GM10266 (cell line): Measurements from ENCODE around the gene LRRC49.
"Not testable (repeated sequence)": the region's sequence is repeated elsewhere in the genome, so short reads cannot be mapped to it uniquely, and the experiment has no call there.

ENCODE experiments used
- DNase-seq: peaks from one replicate; pipeline ENCODE4 v3.0.0; 2012; ENCODE audit errors: extremely low spot score
- TF ChIP-seq, protein P1 (sequence below): IDR thresholded peaks from 2 replicates; pipeline ENCODE4 v1.5.1; 2012; ENCODE audit warnings: mild to moderate bottlenecking, low read depth; ENCODE audit not compliant: control insufficient read depth, insufficient read depth; ENCODE audit errors: missing control alignments

LRRC49 gene

DNA sequence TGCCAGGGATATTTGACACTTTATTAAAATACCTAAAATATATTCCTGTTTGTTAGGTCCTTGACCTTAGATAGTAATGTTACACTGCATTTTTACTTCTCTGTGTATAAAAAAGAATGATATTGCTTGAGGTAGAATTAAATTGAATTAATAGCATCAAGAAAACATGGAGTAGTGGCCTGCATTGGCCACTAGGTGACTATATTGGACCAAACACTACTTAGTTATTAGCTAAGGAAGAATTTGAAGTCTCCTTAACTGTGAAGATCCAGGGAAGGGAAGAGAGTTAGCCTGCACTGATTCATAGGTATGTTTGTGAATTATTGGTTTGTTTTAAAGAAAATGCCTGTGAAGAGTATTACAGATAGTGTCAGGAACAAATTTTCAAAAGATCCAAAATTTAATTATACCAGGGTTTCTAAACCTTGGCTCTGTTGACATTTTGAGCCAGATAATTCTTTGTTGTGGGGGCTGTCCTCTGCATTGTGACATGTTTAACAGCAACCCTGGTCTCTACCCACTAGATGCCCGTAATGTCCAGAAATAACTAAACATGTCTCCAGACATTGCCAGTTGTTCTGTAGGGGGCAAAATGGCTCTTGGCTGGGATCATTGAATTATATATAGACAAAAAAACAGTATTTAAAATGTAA lies 119.0 kb downstream of the LRRC49 start:
- TF ChIP-seq, protein P1, sequence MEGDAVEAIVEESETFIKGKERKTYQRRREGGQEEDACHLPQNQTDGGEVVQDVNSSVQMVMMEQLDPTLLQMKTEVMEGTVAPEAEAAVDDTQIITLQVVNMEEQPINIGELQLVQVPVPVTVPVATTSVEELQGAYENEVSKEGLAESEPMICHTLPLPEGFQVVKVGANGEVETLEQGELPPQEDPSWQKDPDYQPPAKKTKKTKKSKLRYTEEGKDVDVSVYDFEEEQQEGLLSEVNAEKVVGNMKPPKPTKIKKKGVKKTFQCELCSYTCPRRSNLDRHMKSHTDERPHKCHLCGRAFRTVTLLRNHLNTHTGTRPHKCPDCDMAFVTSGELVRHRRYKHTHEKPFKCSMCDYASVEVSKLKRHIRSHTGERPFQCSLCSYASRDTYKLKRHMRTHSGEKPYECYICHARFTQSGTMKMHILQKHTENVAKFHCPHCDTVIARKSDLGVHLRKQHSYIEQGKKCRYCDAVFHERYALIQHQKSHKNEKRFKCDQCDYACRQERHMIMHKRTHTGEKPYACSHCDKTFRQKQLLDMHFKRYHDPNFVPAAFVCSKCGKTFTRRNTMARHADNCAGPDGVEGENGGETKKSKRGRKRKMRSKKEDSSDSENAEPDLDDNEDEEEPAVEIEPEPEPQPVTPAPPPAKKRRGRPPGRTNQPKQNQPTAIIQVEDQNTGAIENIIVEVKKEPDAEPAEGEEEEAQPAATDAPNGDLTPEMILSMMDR: peak; percentile 61
- DNase-seq: peak; percentile 15

DNA sequence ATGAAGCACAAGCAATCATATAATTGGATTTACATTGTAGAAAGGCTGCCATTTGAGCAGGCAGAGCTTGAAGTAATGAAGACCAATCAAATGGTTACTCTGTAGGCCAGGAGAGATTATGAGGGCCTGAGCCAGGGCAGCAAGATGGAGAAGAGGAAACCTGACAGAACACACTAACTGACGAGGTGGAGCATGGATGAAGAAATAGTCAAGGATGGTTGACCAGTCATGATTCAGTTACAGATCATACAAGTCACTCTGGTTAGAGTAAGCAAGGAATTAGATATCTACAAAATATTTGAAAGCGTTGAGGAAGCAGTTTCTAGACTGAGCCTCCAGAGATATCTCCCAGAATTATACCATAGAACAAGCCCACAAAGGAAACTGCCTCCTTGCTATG lies 120.8 kb downstream of the LRRC49 start:
- no peak for DNase-seq
- TF ChIP-seq, protein P1: no peak

DNA sequence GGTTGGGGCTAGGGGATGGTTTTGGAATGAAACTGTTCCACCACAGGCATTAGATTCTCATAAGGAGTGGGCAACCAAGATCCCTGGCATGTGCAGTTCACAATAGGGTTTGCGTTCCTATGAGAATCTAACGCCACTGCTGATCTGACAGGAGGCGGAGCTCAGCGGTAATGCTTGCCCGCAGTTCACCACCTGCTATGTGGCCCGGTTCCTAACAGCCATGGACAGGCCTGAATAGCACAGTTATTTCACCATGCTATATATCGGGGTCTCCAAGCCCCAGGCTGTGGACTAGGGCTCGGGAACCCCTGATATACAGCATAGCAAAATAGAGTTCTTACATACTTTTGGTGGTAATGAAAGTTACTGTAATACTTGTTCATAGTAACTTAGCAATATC lies 122.7 kb downstream of the LRRC49 start:
- no peak for DNase-seq
- TF ChIP-seq, protein P1: no peak

DNA sequence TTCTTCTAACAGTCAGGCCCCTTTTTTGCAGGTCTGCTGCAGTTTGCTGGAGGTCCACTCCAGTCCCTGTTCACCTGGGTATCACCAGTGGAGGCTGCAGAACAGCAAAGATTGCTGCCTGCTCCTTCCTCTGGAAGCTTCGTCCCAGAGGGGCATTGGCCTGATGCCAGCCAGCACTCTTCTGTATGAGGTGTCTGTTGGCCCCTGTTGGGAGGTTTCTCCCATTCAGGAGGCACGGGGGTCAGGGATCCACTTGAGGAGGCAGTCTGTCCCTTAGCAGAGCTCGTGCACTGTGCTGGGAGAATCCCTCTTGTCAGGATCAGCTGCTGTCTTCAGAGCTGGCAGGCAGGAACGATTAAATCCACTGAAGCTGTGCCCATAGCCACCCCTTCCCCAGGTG lies 138.6 kb downstream of the LRRC49 start:
- DNase-seq: not testable (repeated sequence)

DNA sequence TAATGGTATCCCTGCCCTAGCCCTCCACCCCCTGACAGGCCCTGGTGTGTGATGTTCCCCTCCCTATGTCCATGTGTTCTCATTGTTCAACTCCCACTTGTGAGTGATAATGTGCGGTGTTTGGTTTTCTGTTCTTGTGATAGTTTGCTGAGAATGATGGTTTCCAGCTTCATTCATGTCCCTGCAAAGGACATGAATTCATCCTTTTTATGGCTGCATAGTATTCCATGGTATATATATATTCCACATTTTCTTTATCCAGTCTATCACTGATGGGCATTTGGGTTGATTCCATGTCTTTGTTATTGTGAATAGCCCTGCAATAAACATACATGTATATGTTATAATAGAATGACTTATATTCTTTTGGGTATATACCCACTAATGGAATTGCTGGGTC lies 142.9 kb downstream of the LRRC49 start:
- DNase-seq: not testable (repeated sequence)

DNA sequence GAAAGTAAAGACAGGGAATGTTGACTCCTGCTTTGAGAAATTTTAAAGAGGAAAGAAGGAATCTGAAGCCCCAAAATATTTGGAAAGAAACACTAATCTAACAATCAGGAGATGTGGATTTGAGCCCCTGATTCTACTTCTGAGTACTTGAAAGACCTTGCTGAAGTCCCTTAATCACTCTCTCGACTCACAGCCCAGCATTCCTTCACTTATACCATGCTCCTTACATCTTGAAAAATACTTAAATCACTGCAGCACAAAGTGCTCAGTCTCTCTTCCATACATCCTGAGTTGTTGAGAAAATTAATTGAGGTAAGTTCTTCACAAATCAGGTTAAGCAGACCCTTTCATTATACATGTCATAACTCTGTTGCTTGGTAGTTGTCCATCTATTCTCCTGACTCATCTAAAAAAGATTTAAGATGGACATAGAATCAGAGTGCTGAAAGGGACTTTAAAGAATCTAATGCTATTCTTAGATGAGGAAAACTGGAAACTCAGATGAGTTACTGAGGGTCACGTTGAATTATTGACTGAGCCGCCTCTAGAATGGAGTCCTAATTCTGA lies 149.8 kb downstream of the LRRC49 start:
- TF ChIP-seq, protein P1: no peak
- DNase-seq: no peak

DNA sequence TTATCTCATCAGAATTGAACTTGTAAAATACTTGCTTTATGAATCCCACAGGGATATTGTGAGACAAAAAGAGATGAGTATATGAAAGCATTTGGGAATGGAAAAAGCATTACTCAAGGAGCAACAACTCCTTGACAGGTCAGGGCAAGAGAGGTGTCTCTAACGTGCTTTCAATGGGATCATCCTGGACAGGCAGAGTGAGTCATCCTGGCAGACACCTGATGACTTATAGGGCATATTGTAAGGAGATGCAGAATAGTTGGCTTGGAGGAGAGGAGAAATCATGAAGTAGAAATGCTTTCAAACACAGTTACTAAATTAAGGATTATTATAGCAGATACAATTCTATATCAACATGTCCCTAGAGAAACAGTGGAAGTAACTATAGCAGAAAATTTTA lies 150.7 kb downstream of the LRRC49 start:
- TF ChIP-seq, protein P1: no peak
- DNase-seq: no peak

DNA sequence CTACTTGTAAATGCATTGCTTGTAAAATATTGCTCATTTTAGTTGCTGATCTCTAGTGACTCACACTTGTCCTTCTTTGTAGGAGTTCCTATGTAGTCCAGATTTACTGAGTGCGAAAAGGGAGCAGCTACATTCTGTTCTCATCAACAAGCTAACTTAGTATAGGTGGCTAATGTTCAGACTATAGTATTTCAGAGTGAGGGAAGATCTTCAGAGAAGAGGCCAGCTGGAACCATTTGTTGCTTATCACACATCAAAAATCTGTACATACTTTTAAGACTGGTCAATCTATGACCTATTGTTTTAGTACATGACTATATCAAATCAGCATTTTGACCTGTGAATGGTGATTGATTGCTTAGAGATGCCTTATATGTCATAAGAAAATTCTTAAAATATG lies 151.4 kb downstream of the LRRC49 start:
- TF ChIP-seq, protein P1: no peak
- no peak for DNase-seq

DNA sequence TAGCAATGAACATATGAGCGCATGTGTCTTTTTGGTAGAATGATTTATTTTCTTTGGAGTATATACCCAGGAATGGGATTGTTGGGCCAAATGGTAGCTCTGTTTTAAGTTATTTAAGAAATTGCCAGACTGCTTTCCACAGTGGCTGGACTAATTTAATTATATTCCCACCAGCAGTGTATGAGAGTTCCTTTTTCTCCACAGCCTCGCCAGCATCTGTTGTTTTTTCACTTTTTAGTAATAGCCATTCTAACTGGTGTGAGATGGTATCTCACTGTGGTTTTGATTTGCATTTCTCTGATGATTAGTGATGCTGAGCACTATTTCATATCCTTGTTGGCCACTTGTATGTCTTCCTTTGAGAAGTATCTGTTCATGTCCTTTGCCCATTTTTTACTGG lies 153.5 kb downstream of the LRRC49 start:
- not testable (repeated sequence) for DNase-seq
